ENCODE measurements around the gene ATF7.

DNA sequence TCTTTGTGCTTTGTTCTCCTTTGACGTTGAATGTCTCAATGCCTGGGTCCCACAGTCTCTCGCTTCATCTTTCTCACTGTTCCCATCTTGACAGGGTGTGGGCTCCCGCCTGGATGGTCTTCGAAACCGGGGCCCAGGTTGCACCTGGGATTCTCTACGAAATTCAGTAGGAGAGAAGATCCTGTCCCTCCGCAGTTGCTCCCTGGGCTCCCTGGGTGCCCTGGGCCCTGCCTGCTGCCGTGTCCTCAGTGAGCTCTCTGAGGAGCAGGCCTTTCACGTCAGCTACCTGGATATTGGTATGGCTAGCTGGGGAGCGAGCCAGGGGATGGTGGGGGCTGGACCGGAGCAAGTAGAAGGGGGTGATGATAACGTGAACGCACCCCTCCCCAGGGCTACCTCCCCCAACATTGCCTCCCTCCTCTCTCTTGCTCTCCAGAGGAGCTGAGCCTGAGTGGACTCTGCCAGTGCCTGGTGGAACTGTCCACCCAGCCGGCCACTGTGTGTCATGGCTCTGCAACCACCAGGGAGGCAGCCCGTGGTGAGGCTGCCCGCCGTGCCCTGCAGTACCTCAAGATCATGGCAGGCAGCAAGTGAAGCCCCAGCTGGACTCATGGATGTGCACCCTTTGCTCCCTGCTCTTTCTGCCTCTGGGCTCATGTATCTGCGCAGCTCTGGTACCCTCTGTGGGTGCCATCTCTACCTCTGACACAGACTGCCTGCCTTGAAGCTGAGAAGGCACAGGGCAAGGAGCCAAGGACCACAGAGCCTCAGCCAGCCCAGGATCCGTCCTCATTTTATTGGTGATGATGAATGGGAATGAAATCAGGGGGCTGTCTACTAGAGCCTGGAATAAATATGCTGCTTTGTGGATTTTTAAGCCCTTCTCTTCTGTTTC, 120.4 kb downstream of the ATF7 start:
- TF ChIP-seq CHD2 (IDR thresholded peaks at IDR 0.05; ENCODE audit: low read length, partially characterized antibody) (no peak), MAFK (IDR thresholded peaks at IDR 0.05; ENCODE audit: partially characterized antibody) (no peak), CBX8 (IDR thresholded peaks at IDR 0.05) (no peak), POLR2A (IDR thresholded peaks at IDR 0.05; ENCODE audit: low read length) (no peak), RCOR1 (IDR thresholded peaks at IDR 0.05; ENCODE audit: low read depth, low read length) (no peak), SMC3 (IDR thresholded peaks at IDR 0.05) (no peak)
- TF ChIP-seq, protein P1, sequence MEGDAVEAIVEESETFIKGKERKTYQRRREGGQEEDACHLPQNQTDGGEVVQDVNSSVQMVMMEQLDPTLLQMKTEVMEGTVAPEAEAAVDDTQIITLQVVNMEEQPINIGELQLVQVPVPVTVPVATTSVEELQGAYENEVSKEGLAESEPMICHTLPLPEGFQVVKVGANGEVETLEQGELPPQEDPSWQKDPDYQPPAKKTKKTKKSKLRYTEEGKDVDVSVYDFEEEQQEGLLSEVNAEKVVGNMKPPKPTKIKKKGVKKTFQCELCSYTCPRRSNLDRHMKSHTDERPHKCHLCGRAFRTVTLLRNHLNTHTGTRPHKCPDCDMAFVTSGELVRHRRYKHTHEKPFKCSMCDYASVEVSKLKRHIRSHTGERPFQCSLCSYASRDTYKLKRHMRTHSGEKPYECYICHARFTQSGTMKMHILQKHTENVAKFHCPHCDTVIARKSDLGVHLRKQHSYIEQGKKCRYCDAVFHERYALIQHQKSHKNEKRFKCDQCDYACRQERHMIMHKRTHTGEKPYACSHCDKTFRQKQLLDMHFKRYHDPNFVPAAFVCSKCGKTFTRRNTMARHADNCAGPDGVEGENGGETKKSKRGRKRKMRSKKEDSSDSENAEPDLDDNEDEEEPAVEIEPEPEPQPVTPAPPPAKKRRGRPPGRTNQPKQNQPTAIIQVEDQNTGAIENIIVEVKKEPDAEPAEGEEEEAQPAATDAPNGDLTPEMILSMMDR (IDR thresholded peaks at IDR 0.05), result no peak
- TF ChIP-seq, protein P2, sequence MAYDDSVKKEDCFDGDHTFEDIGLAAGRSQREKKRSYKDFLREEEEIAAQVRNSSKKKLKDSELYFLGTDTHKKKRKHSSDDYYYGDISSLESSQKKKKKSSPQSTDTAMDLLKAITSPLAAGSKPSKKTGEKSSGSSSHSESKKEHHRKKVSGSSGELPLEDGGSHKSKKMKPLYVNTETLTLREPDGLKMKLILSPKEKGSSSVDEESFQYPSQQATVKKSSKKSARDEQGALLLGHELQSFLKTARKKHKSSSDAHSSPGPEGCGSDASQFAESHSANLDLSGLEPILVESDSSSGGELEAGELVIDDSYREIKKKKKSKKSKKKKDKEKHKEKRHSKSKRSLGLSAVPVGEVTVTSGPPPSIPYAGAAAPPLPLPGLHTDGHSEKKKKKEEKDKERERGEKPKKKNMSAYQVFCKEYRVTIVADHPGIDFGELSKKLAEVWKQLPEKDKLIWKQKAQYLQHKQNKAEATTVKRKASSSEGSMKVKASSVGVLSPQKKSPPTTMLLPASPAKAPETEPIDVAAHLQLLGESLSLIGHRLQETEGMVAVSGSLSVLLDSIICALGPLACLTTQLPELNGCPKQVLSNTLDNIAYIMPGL (CRISPR knock-in tag; IDR thresholded peaks at IDR 0.05; ENCODE audit: borderline replicate concordance), result no peak
